Immature natural killer cell (primary cell): ENCODE data around the gene PPID. TPM values are rescaled to one million over a fixed set of nuclear protein-coding genes. Genes with fewer than 3 reads are reported as not detected.
A peak's percentile ranks its signal among the peaks of the same experiment; 100 is the strongest.
"Not testable (repeated sequence)": the region's sequence is repeated elsewhere in the genome, so short reads cannot be mapped to it uniquely, and the experiment has no call there.

Source experiments
- DNase-seq, 3 donors: peaks; one replicate each; pipeline ENCODE4 v3.0.0; 2022; ENCODE audit warnings: mixed read lengths in 1 of 3
- H3K27ac Mint-ChIP-seq, 6 donors: one replicate each; pipeline ENCODE4 v1.8.0; 2020; ENCODE audit warnings: mixed read lengths in 6 of 6, mild to moderate bottlenecking in 5 of 6, inconsistent platforms in 4 of 6, moderate library complexity in 3 of 6
- H3K27me3 Mint-ChIP-seq, 3 donors: one replicate each; pipeline ENCODE4 v1.8.0; 2020 to 2021; ENCODE audit warnings: low read depth in 3 of 3, mild to moderate bottlenecking in 3 of 3, mixed read lengths in 3 of 3, moderate library complexity in 3 of 3, inconsistent platforms in 1 of 3
- H3K36me3 Mint-ChIP-seq, 3 donors: one replicate each; pipeline ENCODE4 v1.8.0; 2020; ENCODE audit warnings: mixed read lengths in 3 of 3, inconsistent platforms in 2 of 3, mild to moderate bottlenecking in 2 of 3
- H3K4me1 Mint-ChIP-seq, 2 donors: one replicate each; pipeline ENCODE4 v1.8.0; 2020; ENCODE audit warnings: inconsistent platforms in 2 of 2, mild to moderate bottlenecking in 2 of 2, mixed read lengths in 2 of 2, moderate library complexity in 1 of 2
- H3K4me3 Mint-ChIP-seq, 5 donors: one replicate each; pipeline ENCODE4 v1.8.0; 2020; ENCODE audit warnings: mild to moderate bottlenecking in 5 of 5, mixed read lengths in 5 of 5, inconsistent platforms in 3 of 5, moderate library complexity in 3 of 5
- H3K9me3 Mint-ChIP-seq, 6 donors: one replicate each; pipeline ENCODE4 v1.8.0; 2020; ENCODE audit warnings: mild to moderate bottlenecking in 6 of 6, mixed read lengths in 6 of 6, inconsistent platforms in 4 of 6, moderate library complexity in 3 of 6
- polyA plus RNA-seq, 3 donors: library from polyadenylated mRNA; unstranded; fragments of 300-500 nt; fragmentation: Illumina TruSeq; gene quantifications; one replicate each; pipeline ENCODE4 v1.2.3, GENCODE V29; 2021

PPID gene
- polyA plus RNA-seq: 10 to 100 TPM; 46.9 to 57.6 (median 51.0) TPM

DNA sequence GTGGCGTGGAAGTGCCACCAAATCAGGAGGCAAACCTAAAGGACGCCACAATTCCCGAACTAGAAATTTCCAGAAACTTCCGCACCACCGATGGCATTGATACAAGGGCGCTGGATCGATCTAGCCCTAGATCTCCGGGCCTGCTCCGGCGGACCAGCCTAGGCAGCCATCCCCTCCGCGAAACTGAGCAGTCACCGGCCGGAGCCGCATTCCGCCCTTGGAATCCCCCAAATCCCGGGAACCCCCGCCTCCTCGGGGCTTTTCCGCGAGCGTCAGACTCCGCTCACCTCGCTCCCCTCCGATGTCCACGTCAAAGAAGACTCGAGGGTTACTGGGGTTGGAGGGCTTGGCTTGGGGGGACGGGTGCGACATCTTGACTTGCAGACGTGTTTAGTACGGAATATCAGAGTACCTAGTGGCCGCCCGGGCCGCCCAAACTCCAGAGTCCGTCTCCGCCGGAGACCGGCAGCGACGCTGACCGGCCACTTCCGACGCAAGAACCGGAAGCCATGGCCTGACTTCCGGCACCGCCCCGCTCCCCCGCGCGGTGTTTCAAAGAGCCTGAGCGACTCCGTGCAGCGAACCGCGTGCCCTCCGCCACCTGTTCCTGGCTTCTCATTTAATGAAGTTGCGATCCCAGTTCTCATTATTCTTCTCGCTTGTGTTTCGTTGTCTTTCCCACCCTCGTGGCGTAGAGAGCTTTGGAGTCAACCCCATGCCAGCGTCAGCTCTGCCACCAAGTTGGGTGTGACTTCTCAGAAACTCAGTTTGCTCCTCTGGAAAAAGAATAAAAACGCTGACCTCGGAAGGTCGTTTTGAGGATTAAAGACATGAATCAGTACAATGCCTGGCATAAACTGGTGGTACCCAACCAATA is at the start of gene PPID:
Gene PPID (minus strand): TSS at position 480 of the 877 bp plus-strand sequence. CDS start 108 bp downstream, at position 372.
- H3K4me1 Mint-ChIP-seq: peaks cover 33 to 48% of the 10 kb centered on the region in 2 donors
- peak within 1 kb of the TSS; percentile 97 to 99 (median 99) for H3K27ac Mint-ChIP-seq
- H3K9me3 Mint-ChIP-seq: no peaks in the 10 kb centered on the region
- H3K36me3 Mint-ChIP-seq: peaks cover 0 to 18% (median 15%) of the 10 kb centered on the region in 3 donors
- H3K4me3 Mint-ChIP-seq: peak within 1 kb of the TSS; percentile 93 to 100 (median 99)
- peaks cover 0 to 16% (median 7%) of the 10 kb centered on the region in 3 donors for H3K27me3 Mint-ChIP-seq
- DNase-seq: peak; percentile 79 to 80 (median 79)

DNA sequence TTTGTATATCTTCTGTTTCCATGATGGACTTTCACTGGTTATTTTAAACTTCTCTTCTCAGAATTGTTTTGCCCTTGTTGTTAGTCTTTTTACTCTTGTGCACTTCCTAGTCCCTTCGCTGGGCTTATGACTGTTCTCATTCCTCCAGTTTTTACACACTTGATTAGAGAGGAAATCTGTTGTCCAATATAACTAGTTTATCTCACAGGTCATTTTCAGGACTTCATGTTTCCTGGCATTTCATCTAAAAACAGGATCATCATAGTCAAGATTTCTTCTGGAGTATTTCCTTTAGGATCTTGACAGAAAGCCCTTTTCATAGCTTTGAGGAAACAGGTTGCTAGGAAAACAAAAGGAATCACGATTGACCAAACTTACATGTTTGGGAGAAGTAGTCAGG is 48.6 kb upstream of the PPID start:
- Mint-ChIP-seq H3K36me3 (no peaks in the 10 kb centered on the region), H3K27ac (peak overlapping the region in 2 of 6 donors; percentile 1 to 59), H3K27me3 (peaks cover 2 to 11% (median 3%) of the 10 kb centered on the region in 3 donors), H3K9me3 (no peaks in the 10 kb centered on the region), H3K4me1 (peaks cover 26 to 48% of the 10 kb centered on the region in 2 donors), H3K4me3 (no peak overlapping the region)
- DNase-seq: no peak

DNA sequence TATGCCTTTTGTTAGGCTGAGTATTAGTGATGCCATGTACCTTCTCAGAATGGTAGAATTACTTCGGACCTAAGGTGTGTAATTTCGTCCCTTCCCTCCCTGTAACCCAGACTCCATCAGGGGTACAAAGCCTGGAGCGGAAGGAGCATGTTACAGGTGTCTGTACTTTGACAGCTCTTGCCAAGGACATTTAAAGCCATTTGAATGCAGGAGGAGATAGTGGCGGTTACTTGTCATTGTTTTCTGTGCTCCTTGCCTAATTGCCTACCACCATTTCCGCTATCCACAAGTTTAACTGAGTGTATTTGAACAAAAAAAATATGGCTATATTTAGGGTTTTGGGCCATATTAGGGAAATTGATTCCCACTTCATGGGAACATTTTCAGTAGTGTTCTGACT is 47.5 kb upstream of the PPID start:
- Mint-ChIP-seq H3K9me3 (no peaks in the 10 kb centered on the region), H3K27me3 (peaks cover 2 to 11% (median 3%) of the 10 kb centered on the region in 3 donors), H3K27ac (peak overlapping the region in 4 of 6 donors; percentile 6 to 98 (median 71)), H3K4me3 (peak overlapping the region; percentile 58 to 99 (median 98)), H3K36me3 (no peaks in the 10 kb centered on the region), H3K4me1 (peaks cover 26 to 48% of the 10 kb centered on the region in 2 donors)
- DNase-seq: no peak

DNA sequence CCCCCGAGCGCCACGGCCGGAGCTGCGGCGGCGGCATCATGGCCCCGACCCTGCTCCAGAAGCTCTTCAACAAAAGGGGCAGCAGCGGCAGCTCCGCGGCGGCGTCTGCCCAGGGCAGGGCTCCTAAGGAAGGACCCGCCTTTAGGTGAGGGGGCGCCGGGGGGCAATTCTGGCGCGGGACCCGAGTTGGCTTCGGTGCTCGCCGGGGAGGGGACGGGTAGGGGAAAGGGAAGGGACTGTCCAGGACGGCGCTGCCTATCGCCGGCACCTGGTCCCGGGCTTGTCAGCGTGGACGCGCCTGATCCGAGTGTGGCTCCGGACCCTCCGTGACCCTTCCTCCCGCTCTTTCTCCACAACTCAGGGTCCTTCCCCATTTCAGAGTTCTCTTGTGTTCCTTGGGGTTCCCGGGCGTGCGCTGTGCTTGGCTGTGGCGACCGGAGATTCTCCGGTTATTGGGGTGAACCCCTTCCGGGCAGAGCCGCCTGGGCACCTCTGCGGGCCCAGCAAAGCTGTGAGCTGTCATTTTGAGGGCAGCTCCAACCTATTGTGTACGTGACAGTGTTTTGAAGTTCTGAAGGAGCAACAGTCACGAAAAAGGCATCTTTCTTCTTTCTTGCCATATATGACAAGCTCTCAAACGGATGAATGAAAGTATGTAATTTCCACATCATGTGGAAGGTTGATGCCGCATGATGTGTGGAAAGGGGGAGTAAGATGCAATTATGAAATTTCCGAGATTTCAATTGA is 46.2 kb upstream of the PPID start:
- Mint-ChIP-seq H3K4me1 (peaks cover 26 to 48% of the 10 kb centered on the region in 2 donors), H3K36me3 (no peaks in the 10 kb centered on the region), H3K27me3 (peaks cover 2 to 11% (median 3%) of the 10 kb centered on the region in 3 donors), H3K4me3 (peak overlapping the region; percentile 98 to 99 (median 99)), H3K27ac (peak overlapping the region; percentile 91 to 98 (median 95)), H3K9me3 (no peaks in the 10 kb centered on the region)
- peak; percentile 51 to 59 (median 52) for DNase-seq

DNA sequence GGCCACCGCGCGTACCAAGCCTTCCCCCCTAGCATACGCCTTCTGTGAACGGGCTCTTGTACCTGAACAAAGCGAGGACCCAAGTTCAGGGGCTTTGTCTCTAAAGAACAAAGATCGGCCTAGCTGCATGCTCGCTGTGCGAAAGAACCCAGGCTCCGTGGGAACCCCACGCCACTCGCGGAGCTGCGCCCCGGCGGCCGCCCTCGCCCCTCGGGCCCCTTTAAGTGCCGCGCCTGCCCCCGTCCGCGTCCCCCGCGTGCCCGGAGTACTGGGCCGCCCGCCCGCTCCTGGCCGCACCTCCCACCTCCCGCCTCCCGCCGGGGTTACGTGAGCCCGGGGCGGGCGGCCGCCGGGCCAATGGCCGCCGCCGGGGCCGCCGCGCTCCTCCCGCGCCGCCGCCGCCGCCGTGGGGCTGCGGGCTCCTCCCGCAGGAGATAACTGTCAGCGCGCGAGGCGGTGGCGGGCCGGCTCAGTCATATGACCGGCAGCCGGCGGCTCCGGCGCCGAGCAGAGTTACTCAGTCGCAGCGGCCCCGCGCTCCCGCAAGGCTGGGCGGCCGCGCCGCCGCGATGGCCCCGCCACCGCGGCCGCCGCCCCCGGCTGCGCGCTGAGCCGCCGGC is 45.5 kb upstream of the PPID start, which contains the start of gene FNIP2:
Gene FNIP2 (plus strand): TSS at position 472 of the 620 bp plus-strand sequence. CDS start 187 bp downstream, outside the sequence.
- H3K27me3 Mint-ChIP-seq: peaks cover 2 to 11% (median 3%) of the 10 kb centered on the region in 3 donors

DNA sequence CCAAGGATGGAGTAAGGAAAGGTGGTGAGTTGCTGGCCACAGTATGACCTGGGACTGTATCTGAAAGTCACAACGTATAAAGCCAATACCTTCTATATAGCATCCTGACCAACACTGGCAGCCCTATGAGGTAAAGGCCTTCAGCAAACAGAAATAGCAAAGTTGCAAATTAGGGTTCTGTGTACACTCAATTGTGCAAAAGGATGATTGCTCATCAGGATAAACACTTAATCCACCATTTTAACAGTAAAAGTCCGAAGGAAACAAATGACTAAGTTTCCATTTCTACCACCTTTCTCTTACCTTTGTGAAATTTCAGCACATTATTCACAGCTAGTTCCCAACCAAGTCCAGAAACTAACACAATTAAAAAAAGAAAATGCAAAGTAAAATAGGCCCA is 44.3 kb upstream of the PPID start:
- no peaks in the 10 kb centered on the region for H3K36me3 Mint-ChIP-seq
- no peaks in the 10 kb centered on the region for H3K9me3 Mint-ChIP-seq
- no peak for DNase-seq
- peak overlapping the region; percentile 84 to 92 (median 85) for H3K4me3 Mint-ChIP-seq
- peak overlapping the region; percentile 1 to 93 (median 80) for H3K27ac Mint-ChIP-seq
- peaks cover 26 to 38% of the 10 kb centered on the region in 2 donors for H3K4me1 Mint-ChIP-seq
- peaks cover 2 to 11% (median 6%) of the 10 kb centered on the region in 3 donors for H3K27me3 Mint-ChIP-seq

More for the DNA sequence above, 45.5 kb upstream of the PPID start, which contains the start of gene FNIP2:
- Mint-ChIP-seq H3K9me3 (no peaks in the 10 kb centered on the region), H3K4me1 (peaks cover 26 to 48% of the 10 kb centered on the region in 2 donors), H3K27ac (peak within 1 kb of the TSS; percentile 91 to 98 (median 95)), H3K4me3 (peak within 1 kb of the TSS; percentile 98 to 99 (median 99)), H3K36me3 (no peaks in the 10 kb centered on the region)
- DNase-seq: peak; percentile 80 to 83 (median 81)

DNA sequence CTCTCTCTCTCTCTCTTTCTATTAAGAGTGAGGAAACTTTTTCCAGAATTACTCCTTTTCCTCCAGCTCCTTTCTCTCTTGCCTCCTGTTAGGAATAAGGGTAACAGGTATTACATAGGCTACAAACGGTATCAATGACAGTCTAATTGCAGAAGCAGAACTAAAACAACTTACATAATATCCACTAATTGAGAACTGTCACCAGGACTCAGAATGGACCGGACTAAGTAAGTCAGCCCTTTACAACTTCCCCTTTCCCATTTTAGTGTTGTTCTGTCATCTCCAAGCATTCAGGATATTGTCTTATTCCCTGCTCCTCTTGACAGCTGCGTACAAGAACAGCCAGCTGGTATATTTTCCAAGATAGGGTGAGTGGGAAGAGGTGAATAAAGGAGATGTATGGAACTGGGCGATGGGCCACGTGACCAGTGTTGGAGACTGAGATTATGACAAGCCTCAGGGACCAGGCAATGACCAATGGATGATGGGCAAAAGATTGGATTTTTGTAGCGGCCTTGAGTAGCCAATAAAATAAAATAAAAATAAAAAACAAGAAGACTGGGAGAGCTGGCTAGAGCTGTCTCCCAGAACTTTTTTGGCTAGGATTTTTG is 43.3 kb upstream of the PPID start:
- Mint-ChIP-seq H3K27me3 (peaks cover 2 to 11% (median 9%) of the 10 kb centered on the region in 3 donors), H3K27ac (no peak overlapping the region), H3K4me1 (peaks cover 26 to 30% of the 10 kb centered on the region in 2 donors), H3K4me3 (peak overlapping the region in 1 of 5 donors; percentile 51), H3K36me3 (no peaks in the 10 kb centered on the region), H3K9me3 (no peaks in the 10 kb centered on the region)
- DNase-seq: no peak

DNA sequence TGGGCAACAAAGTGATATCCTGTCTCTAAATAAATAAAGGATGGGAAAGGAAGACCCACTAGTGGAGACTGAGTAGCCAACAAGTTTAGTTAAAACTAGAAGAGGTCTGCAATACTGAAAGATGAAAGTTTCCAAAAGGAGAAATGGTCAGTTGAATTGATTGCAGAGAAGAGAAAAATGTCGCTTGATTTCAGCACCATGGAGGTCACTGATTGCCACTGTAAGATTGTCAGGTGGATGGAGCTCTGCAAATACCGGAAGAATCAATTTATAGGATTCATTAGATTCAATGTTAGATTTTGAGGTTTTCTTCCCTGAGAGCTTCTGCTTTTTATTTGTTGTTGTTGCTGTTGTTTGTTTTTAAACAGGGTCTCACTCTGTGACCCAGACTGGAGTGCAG is 40.3 kb upstream of the PPID start:
- DNase-seq: no peak
- Mint-ChIP-seq H3K27me3 (peaks cover 5 to 12% (median 8%) of the 10 kb centered on the region in 3 donors), H3K4me1 (peaks cover 9 to 12% of the 10 kb centered on the region in 2 donors)

DNA sequence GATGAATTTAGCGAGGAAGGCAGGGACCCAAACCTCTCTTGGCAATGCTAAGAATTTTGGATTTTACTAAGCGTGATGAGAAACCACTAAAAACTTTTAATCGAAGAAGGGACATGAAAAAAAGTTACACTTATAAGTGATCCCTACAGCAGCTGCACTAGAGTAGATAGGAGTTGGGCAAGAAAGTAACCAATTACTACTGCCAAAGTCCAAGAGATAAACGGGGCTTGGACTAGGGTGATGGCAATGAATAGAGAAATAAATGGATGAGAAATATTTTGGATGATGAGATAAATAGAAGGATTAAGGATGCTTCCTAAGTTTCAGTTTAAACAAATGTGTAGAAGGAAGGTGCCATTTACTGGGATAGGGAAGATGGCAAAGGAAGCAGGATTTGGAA is 39.4 kb upstream of the PPID start:
- no peak for DNase-seq
- Mint-ChIP-seq H3K27me3 (peaks cover 2 to 13% (median 5%) of the 10 kb centered on the region in 3 donors), H3K4me1 (peaks cover under 1 to 3% of the 10 kb centered on the region in 2 donors), H3K4me3 (no peak overlapping the region), H3K9me3 (no peaks in the 10 kb centered on the region), H3K36me3 (no peaks in the 10 kb centered on the region), H3K27ac (no peak overlapping the region)

More for the DNA sequence above, 40.3 kb upstream of the PPID start:
- Mint-ChIP-seq H3K36me3 (no peaks in the 10 kb centered on the region), H3K9me3 (no peaks in the 10 kb centered on the region), H3K4me3 (no peak overlapping the region), H3K27ac (no peak overlapping the region)

DNA sequence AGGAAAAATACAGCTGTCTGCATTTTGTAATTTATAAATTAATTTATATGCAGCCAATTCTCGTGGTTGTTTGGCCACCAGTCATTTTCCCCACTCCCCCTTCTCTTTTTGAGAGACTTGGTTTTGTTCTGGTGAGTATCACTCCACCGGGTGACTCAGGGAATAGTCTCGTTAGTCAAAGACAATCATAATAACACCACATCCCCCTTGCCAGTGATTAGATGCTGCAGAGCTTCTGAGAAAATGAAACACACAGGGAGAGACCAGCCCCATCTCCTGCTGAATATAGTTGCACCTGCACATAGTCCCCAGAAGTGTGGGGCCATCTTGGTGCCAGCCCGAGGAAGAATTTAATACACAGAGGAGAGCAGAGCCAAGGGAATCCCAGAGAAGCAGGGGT is 37.7 kb upstream of the PPID start:
- Mint-ChIP-seq H3K9me3 (peaks cover 0 to 2% (median 0%) of the 10 kb centered on the region in 6 donors), H3K4me3 (no peak overlapping the region), H3K4me1 (no peaks in the 10 kb centered on the region), H3K27ac (no peak overlapping the region), H3K36me3 (no peaks in the 10 kb centered on the region), H3K27me3 (peaks cover 5 to 21% (median 5%) of the 10 kb centered on the region in 3 donors)
- DNase-seq: no peak

DNA sequence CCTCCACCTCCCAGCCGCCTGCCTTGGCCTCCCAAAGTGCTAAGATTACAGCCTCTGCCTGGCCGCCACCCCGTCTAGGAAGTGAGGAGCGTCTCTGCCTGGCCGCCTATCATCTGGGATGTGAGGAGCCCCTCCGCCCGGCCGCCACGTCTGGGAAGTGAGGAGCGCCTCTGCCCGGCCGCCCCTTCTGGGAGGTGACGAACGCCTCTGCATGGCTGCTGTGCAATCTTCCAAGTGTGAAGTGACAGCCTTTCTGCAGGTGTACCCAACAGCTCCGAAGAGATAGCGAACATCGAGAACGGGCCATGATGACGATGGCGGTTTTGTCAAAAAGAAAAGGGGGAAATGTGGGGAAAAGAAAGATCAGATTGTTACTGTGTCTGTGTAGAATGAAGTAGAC is 36.3 kb upstream of the PPID start:
- H3K9me3 Mint-ChIP-seq, H3K4me1 Mint-ChIP-seq, H3K36me3 Mint-ChIP-seq, DNase-seq, H3K27ac Mint-ChIP-seq, H3K4me3 Mint-ChIP-seq: not testable (repeated sequence)
- peaks cover 5 to 21% (median 12%) of the 10 kb centered on the region in 3 donors for H3K27me3 Mint-ChIP-seq

DNA sequence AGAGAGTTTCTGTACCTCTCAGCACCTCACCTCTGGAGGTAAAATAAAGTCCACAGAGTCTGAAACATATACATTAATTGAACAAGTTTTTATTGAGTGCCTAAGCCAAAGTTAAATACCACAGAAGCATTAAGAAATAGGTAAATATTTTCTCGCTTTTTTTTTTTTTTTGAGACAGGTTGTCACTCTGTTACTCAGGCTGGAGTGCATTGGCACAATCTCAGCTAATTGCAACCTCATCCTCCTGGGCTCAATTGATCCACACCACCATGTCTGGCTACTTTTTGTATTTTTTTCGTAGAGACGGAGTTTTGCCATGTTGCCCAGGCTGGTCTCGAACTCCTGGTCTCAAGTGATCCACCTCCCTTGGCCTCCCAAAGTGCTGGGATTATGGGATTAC is 35.5 kb upstream of the PPID start:
- no peak overlapping the region for H3K27ac Mint-ChIP-seq
- DNase-seq: no peak
- no peak overlapping the region for H3K4me3 Mint-ChIP-seq
- peaks cover 0 to 2% (median 0%) of the 10 kb centered on the region in 6 donors for H3K9me3 Mint-ChIP-seq
- H3K36me3 Mint-ChIP-seq: no peaks in the 10 kb centered on the region
- H3K27me3 Mint-ChIP-seq: peaks cover 5 to 21% (median 12%) of the 10 kb centered on the region in 3 donors
- no peaks in the 10 kb centered on the region for H3K4me1 Mint-ChIP-seq

DNA sequence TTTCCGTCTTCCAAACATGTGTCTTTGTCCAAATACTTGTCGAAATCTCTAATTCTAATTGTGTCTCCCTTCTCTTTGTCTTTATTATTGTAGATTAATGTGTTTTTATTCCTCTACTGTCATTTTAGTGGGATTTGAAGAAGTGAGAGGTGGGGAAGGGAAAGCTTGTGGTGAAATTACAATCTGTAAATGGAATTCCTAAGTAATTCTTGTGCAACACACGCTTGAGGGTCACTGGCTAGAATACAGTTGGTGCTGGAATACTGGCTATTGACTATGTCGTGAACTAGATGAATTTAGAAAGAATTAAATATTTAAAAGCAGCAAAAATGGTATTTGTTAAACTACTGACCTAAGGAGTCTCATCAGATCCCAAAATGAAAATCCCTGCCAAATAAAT is 34.9 kb upstream of the PPID start:
- no peak overlapping the region for H3K4me3 Mint-ChIP-seq
- H3K27ac Mint-ChIP-seq: no peak overlapping the region
- H3K4me1 Mint-ChIP-seq: no peaks in the 10 kb centered on the region
- peaks cover 0 to 2% (median 0%) of the 10 kb centered on the region in 6 donors for H3K9me3 Mint-ChIP-seq
- H3K27me3 Mint-ChIP-seq: peaks cover 5 to 21% (median 12%) of the 10 kb centered on the region in 3 donors
- no peak for DNase-seq
- no peaks in the 10 kb centered on the region for H3K36me3 Mint-ChIP-seq
